GM12891 (cell line): ENCODE results near the gene PLCH2.

Source experiments
- DNase-seq: peaks from one replicate; pipeline ENCODE4 v3.0.0; 2011; ENCODE audit warnings: low spot score; ENCODE audit not compliant: insufficient read length
- FAIRE-seq: peaks from 2 replicates; lab custom pipeline; 2011; peaks lifted over from hg19 to GRCh38; lab: Jason Lieb, UNC
- PAX5 ChIP-seq: IDR thresholded peaks from 2 replicates; pipeline ENCODE4 v1.6.1; 2011; ENCODE audit warnings: low read length, moderate library complexity, mild to moderate bottlenecking; ENCODE audit not compliant: insufficient read depth, severe bottlenecking
- POLR2A ChIP-seq: IDR thresholded peaks from 2 replicates; pipeline ENCODE4 v1.6.1; 2011; ENCODE audit warnings: low read depth, low read length, control low read depth
- POLR2AphosphoS5 ChIP-seq: IDR thresholded peaks from 2 replicates; pipeline ENCODE4 v1.6.1; 2011; ENCODE audit warnings: low read depth, low read length, control low read depth
- POU2F2 ChIP-seq: IDR thresholded peaks from 2 replicates; pipeline ENCODE4 v1.6.1; 2011; ENCODE audit warnings: low read depth, mild to moderate bottlenecking, control low read depth, low read length, moderate library complexity
- SPI1 ChIP-seq: IDR thresholded peaks from 2 replicates; pipeline ENCODE4 v1.6.1; 2011; ENCODE audit warnings: low read depth, low read length, control low read depth
- TAF1 ChIP-seq: IDR thresholded peaks from 2 replicates; pipeline ENCODE4 v1.6.1; 2011; ENCODE audit warnings: low read depth, low read length, control low read depth

The PLCH2 gene

DNA sequence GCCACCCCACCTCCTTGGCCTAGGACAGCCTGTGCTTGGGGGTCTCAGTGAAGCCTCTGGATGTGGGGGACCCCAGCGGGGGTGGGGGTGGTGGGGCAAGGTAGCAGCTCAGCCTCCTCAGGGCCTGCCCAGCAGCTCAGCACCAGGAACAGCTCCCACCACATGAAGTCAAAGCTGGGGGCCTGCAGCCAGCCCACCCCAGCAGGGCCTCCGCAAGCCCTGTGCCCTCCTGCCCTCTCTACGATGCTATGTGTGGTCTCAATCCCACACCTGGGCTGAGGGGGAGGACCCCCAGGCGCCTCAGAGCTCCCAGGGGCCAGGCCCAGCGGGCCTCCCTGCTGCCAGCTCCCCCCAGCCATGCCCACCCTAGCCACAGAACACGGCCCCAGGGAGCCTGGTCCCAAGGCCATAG lies 31.7 kb downstream of the PLCH2 start:
- TF ChIP-seq PAX5 (no peak), POLR2A (no peak), SPI1 (no peak), TAF1 (no peak), POLR2AphosphoS5 (no peak), POU2F2 (no peak)
- FAIRE-seq (no peak), DNase-seq (no peak)

DNA sequence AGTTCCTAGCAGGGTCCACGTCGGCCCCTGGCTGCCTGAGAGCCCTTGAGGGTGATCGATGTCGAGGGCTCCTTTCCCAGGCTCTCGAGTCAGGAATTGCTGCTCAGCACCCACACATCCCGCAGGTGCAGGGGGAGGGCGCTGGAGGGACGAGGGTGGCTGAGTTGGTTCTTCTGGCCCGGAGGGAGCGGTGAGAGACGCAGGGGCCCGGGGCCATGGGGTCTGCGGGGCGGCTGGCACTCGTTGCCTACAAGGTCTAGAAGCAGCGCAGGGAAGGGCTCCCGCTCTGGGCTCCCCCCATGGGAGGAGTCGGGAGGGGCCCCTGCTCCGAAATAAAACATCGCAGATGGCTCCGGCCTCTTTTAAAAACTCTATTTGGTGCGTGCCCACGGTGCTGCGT lies 32.1 kb downstream of the PLCH2 start:
- DNase-seq (no peak), FAIRE-seq (no peak)
- no peak for TF ChIP-seq SPI1
- TF ChIP-seq POLR2AphosphoS5 = no peak
- no peak for TF ChIP-seq POLR2A

DNA sequence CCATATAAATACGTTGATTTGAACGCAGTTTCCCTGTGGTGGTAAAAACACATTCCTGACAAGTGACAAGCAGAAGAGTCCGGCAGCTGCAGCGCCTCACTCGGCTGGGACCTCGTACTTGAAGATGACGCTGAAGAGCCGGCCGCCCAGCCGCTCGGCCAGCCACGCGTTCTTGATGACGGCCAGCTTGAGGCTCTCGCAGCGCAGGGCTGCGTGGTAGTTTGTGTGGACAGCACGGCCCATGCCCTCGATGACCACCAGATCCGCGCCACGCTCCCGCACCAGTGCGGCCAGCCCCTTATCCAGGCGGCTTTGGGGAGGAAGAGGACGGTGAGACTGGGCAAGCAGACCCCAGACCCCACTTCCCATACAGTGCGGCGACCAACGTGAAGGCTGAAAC lies 32.7 kb downstream of the PLCH2 start:
- DNase-seq = no peak
- no peak for TF ChIP-seq PAX5
- no peak for TF ChIP-seq POLR2AphosphoS5
- TF ChIP-seq POU2F2 = no peak
- TF ChIP-seq TAF1 = no peak
- TF ChIP-seq POLR2A = no peak
- no peak for TF ChIP-seq SPI1
- no peak for FAIRE-seq

DNA sequence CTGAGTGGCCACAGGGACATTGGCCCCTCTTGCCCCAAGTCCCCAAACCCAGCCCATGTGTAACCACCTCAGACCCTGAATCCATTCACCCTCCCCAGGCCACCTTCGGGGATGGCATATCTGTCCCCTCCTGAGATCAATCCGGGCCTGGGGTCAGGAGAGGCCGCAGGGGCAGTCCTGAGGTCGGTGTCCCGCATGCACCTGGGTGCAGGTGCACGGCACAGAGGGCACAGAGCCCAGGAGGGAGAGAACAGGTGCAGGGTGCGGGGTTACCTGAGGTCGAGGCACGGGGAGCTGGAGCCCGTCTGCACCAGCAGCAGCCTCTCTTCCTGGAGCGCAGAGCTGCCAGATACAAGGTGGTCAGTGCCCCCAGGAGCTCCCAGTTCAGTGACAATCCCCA lies 33.5 kb downstream of the PLCH2 start:
- FAIRE-seq (no peak), DNase-seq (no peak)
- no peak for TF ChIP-seq POU2F2

DNA sequence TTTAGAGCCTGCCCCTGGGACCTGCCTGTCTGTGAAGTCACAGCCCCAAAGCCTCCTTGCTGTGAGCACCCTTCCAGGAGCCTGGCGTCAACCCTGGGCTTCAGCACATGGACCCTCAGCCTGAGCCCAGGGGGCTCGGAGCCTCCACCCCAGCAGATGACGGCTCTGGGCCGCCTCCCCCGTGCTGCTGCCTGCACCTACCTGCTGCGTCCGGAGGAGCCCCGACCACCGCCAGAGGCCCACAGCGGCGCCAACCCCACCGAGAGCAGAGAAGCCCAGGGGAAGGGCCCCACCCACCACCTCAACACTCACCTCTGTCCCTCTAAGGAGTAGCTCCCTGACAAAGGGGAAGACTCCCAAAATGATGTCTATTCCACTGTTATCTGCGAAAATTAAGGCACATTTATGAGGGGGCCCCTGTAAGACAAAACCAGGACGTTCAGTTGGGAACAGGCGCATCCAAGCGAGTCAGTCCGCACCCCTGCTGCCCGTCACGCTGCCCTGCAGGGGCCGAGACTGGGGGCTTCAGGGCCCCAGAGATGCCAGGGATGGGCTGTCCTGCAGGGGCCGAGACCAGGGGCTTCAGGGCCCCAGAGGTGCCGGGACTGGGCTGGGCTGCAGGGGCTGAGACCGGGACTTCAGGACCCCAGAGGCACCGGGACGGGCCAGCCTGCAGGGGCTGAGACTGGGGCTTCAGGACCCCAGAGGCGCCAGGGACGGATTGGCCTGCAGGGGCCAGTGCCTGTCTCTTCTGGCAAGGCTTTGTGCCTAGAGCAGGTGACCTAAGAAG lies 34.5 kb downstream of the PLCH2 start:
- FAIRE-seq (no peak), DNase-seq (no peak)
- no peak for TF ChIP-seq PAX5
- no peak for TF ChIP-seq SPI1
- no peak for TF ChIP-seq POLR2A
- no peak for TF ChIP-seq POU2F2
- TF ChIP-seq POLR2AphosphoS5 = no peak
- no peak for TF ChIP-seq TAF1

DNA sequence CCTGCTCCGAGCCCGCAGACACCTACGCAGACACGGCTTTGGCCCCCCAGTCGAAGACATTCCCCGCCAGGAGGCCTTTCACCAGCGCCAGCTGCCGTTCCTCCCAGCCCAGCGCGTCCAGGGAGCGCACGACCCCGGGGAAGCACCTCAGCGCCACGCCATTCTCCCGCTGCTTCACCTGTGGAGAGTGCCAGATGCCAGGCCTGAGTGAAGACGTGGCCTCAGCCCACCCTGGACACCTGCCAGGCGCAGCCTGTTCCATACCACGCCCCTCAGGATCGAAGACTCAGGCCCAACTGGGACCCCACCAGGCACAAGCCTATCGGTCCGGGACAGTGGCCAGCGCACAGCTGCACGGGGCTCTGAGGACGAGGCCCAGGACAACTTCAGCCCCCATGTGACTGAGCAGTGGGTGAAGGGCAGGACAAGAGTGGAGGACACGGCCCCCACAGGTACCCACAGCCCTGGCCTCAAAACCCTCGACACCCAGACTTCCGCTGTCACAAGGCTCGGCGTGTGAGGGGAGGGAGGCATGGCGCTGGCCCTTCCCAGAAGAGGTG lies 36.9 kb downstream of the PLCH2 start:
- TF ChIP-seq TAF1 (no peak), PAX5 (no peak), POLR2AphosphoS5 (no peak), POLR2A (no peak), SPI1 (no peak), POU2F2 (no peak)
- DNase-seq = no peak
- no peak for FAIRE-seq

DNA sequence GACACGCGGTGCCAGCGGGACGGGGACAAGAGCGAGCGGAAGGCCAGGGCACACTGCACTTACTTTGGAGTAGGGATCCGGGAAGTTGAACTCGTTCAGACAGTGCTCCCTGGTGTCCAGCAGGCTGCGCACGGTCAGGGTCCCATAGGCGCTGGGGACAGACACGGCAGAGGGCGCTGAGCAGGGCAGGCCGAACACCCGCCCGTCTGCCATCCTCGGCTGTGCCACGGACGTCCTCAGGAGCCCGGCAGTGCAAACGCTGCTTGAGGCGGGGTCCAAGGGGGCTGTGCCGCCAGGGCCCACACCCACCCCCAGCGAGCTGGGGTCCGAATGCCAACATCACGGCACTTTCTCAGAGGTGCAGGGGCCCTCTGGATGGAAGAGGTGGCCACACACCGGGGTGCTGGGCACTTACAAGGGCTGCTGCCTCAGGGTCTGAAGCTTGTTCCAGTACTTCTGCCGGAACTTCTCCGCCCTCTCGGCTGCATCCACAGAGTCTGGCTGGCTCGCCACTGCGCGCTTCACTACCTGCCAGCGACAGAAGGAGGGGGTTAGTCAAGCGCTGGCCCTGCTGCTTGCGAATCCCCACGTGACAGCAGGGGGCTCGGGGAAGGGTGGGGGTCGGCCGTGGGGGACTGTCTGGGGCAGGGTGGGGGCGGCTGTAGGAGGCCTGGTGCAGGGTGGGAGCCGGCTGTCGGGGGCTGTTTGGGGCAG lies 38.0 kb downstream of the PLCH2 start:
- DNase-seq = no peak
- TF ChIP-seq POU2F2 (no peak), POLR2AphosphoS5 (no peak), PAX5 (no peak), SPI1 (no peak), TAF1 (no peak), POLR2A (no peak)
- no peak for FAIRE-seq

DNA sequence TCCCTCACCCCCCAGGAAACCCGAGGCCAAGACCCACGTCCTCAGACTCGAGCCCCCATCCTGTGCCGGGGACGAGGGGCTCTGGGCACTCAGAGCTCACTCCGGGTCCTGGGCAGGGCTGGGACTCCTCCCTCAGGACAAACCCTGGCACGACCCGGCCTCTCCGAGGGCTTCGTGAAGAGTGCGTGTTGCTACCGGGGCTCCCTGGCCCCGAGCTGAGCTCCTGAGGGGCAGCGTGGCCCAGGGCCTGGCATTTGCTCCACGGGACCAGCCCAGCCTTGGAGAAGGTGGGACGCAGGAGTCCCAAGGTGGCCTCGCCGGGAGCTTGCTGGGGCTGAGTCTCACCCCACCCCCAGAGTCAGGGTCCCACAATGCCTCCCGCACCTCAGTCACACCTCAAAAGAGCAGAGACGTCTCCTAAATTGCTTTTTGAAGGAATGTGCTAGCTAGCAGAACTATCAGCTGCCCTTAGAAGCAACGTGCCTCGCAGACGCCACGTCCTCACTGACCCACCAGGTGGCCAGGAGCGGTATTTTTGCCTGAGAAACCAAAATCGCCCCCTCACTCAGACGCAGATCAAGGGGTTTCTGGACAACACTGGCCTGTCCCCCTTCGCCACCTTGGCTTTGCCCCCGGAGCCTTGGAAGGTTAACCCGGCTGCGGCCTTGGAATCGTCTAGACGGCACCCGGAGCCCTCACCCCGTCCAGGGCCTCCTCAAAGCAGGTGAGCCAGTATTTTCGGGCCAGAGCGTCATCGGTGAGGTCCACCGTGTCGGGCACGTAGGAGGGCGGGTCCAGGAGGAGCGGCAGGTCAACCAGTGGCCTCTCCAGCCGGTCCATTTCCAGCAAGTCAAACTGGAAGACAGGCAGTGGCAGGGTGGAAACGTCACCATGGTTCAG lies 39.0 kb downstream of the PLCH2 start:
- TF ChIP-seq POLR2A (no peak), PAX5 (no peak), SPI1 (no peak), POLR2AphosphoS5 (no peak), TAF1 (no peak), POU2F2 (no peak)
- FAIRE-seq (no peak), DNase-seq (no peak)

DNA sequence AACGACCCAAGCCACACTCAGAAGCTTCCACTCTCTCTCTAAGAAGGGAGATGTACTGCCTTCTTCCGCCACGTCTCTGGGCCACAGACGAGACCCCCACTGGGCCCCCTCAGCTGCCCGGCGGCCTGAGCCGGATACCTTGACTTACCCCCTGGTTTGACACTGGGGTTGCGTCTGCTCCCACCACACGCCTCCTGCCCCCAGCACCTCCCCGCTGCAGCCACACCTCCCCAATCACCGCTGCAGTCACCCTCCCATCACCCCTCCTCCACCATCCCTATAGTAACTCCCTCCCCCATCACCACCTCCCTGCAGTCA lies 39.6 kb downstream of the PLCH2 start:
- FAIRE-seq = no peak

More for the DNA sequence above, 39.6 kb downstream of the PLCH2 start:
- no peak for TF ChIP-seq POLR2A
- no peak for TF ChIP-seq SPI1
- TF ChIP-seq POLR2AphosphoS5 = no peak
- no peak for TF ChIP-seq PAX5
- TF ChIP-seq TAF1 = no peak
- no peak for TF ChIP-seq POU2F2
- no peak for DNase-seq
